Measurements from ENCODE around the gene UHRF2. TPM values are rescaled to one million over a fixed set of nuclear protein-coding genes. Genes with fewer than 3 reads are reported as not detected.

Gene UHRF2
- total and polyA plus RNA-seq, 2 donors (not counting 3 experiments of a cell fraction or from before 2014, with no cell fraction given) = 63.5 to 101 TPM

DNA sequence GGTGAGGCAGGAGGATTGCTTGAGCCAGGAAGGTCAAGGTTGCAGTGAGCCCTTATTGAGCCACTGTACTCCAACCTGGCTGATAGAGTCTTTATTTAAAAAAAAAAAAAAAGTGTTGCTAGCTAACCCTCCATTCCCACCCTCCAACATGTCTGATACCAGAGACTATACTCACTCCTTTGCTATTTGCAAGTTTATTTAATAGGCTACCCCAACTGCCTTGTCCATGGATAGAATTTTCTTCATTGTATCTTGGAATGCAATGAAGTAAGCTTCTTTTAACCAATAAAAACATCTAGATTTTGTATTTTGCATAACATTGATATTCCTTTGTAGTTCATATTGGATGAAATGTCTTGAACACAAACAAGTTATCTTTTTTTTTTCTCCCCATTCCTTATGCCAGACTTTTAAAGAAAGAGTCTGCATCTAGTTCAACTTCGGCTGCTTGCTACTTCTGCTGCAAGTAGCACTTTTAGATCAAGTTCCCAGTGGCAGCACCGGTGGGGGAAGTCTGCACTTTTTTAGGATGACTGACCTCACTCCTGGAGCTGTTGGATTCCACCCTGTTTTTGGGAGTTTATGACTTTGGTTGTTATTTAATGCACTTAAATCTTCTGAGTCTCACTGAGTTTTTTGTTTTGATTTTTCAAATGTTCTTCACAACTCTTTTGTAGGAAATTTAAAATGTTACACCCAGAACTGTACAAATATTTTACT lies 112.5 kb downstream of the UHRF2 start:
- FAIRE-seq (no peak), DNase-seq (ENCODE audit: low read depth, low spot score) (no peak)
- BruUV-seq (replicated peaks) = no TSS peak
- no peak for TF ChIP-seq EZH2 (IDR thresholded peaks at IDR 0.05; ENCODE audit: borderline replicate concordance, low read depth, low read length, severe bottlenecking)
- no peak for TF ChIP-seq JUN (IDR thresholded peaks at IDR 0.05; ENCODE audit: borderline replicate concordance, insufficient read depth, insufficient read length, low read depth)
- no peak for TF ChIP-seq FOS (IDR thresholded peaks at IDR 0.05; ENCODE audit: borderline replicate concordance, insufficient read depth, low read length)
- no peak for TF ChIP-seq GATA2 (IDR thresholded peaks at IDR 0.05; ENCODE audit: insufficient read depth, insufficient read length, low read depth, low read length)
- no peak for TF ChIP-seq POLR2AphosphoS5 (IDR thresholded peaks at IDR 0.05; ENCODE audit: insufficient read depth, low read depth, low read length)
- TF ChIP-seq, protein P1, sequence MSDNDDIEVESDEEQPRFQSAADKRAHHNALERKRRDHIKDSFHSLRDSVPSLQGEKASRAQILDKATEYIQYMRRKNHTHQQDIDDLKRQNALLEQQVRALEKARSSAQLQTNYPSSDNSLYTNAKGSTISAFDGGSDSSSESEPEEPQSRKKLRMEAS (IDR thresholded peaks at IDR 0.05; ENCODE audit: insufficient read depth, insufficient read length) = no peak
- no peak for TF ChIP-seq MYC (IDR thresholded peaks at IDR 0.05; ENCODE audit: low read depth, low read length)
- no peak for TF ChIP-seq POLR2A (IDR thresholded peaks at IDR 0.05; ENCODE audit: low read depth, low read length)
- TF ChIP-seq, protein P2, sequence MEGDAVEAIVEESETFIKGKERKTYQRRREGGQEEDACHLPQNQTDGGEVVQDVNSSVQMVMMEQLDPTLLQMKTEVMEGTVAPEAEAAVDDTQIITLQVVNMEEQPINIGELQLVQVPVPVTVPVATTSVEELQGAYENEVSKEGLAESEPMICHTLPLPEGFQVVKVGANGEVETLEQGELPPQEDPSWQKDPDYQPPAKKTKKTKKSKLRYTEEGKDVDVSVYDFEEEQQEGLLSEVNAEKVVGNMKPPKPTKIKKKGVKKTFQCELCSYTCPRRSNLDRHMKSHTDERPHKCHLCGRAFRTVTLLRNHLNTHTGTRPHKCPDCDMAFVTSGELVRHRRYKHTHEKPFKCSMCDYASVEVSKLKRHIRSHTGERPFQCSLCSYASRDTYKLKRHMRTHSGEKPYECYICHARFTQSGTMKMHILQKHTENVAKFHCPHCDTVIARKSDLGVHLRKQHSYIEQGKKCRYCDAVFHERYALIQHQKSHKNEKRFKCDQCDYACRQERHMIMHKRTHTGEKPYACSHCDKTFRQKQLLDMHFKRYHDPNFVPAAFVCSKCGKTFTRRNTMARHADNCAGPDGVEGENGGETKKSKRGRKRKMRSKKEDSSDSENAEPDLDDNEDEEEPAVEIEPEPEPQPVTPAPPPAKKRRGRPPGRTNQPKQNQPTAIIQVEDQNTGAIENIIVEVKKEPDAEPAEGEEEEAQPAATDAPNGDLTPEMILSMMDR (IDR thresholded peaks at IDR 0.05; ENCODE audit: extremely low read depth in 1 of 2, insufficient read depth in 1 of 2, low read depth in 1 of 2, low read length in 2 of 2) = no peak
- POLR2A ChIA-PET = no interaction called here
- dilution Hi-C loops (cut with MboI; ENCODE audit: extremely low pct_ligation_motif_present, low sequenced_read_pairs) = no loop called here
- Histone ChIP-seq H3K27ac (ENCODE audit: insufficient read depth, low read depth, low read length) (no peak overlapping the region), H3K9ac (replicated peaks; ENCODE audit: extremely low read depth, insufficient read depth, low read length) (no peak overlapping the region), H3K9me3 (replicated peaks; ENCODE audit: control insufficient read depth, insufficient read depth, low read length) (no peaks in the 10 kb centered on the region), H2AFZ (ENCODE audit: low read depth, low read length) (no peak overlapping the region), H3K36me3 (ENCODE audit: control insufficient read depth in 2 of 2, extremely low read depth in 1 of 2, insufficient read depth in 2 of 2, low read length in 2 of 2) (no peaks in the 10 kb centered on the region), H3K4me3 (replicated peaks in 1 of 3; ENCODE audit: insufficient read depth in 1 of 3, low read depth in 1 of 3, low read length in 3 of 3) (no peak overlapping the region), H3K79me2 (ENCODE audit: control insufficient read depth, insufficient read depth, low read length) (no peaks in the 10 kb centered on the region), H3K4me1 (ENCODE audit: control insufficient read depth, extremely low read depth, insufficient read depth, low read length) (no peaks in the 10 kb centered on the region), H3K9me1 (replicated peaks; ENCODE audit: control insufficient read depth, extremely low read depth, insufficient read depth, low read length) (no peaks in the 10 kb centered on the region), H3K27me3 (ENCODE audit: control insufficient read depth in 2 of 2, insufficient read depth in 2 of 2, low read length in 2 of 2) (no peaks in the 10 kb centered on the region), H4K20me1 (replicated peaks; ENCODE audit: control insufficient read depth, extremely low read depth, insufficient read depth, low read length) (no peaks in the 10 kb centered on the region), H3K4me2 (ENCODE audit: insufficient read depth, low read length) (no peak overlapping the region)
- CTCF ChIA-PET = interaction anchor here (1.0 to 3.2 kb wide), 3 partner anchors 10 to 42 kb away, joined by 3 to 17 read pairs (median 4); no protein-coding TSS in a partner anchor
- intact Hi-C loops (cut with micrococcal nuclease) = no loop called here
